GM12878 (cell line): ENCODE data around the gene CTIF. TPM values are rescaled to one million over a fixed set of nuclear protein-coding genes. Genes with fewer than 3 reads are reported as not detected.

Experiments used
- ATAC-seq: fragments of 200-7000 bp; cut with Tn5 transposase; 3 replicates; pipeline ENCODE4 v1.9.1; 2020; ENCODE audit warnings: mild to moderate bottlenecking, moderate library complexity
- BruUV-seq: library from RNA; stranded (reverse); fragments of 400-500 nt; replicated peaks from 2 replicates; lab custom pipeline; 2021; lab: Mats Ljungman, UMichigan
- CTCF ChIA-PET: fragments of 300-600 bp; sonication (Branson Sonifier 250); formaldehyde crosslinking; extraction: SDS; loops from one replicate; lab custom pipeline; 2021; ENCODE audit warnings: inconsistent platforms; lab: Yijun Ruan, JAX
- POLR2A ChIA-PET: fragments of 350-600 bp; formaldehyde crosslinking; extraction: SDS; loops from one replicate; lab custom pipeline; 2021; ENCODE audit warnings: inconsistent platforms; lab: Charles Lee
- RAD21 ChIA-PET: fragments of 300-600 bp; sonication (Branson Sonifier 250); formaldehyde crosslinking; loops from one replicate; lab custom pipeline; 2023; ENCODE audit warnings: antibody characterized with exemption; ENCODE audit not compliant: unreplicated experiment; lab: Charles Lee
- SMC1A ChIA-PET: fragments of 300-600 bp; sonication (Branson Sonifier 250); formaldehyde crosslinking; loops from one replicate; lab custom pipeline; 2023; ENCODE audit not compliant: unreplicated experiment, uncharacterized antibody; lab: Charles Lee
- DNase-seq: peaks from one replicate; pipeline ENCODE4 v3.0.0-alpha.2; 2011; ENCODE audit warnings: low read depth, low spot score
- FAIRE-seq: peaks from 3 replicates; lab custom pipeline; 2011; peaks lifted over from hg19 to GRCh38; lab: Jason Lieb, UNC
- H2AFZ ChIP-seq: 2 replicates; pipeline ENCODE4 v1.6.0; 2011; ENCODE audit warnings: low read depth, low read length, control low read depth; ENCODE audit not compliant: control insufficient read depth
- H3K27ac ChIP-seq: 2 replicates; pipeline ENCODE4 v1.5.1; 2011; ENCODE audit warnings: control low read depth; ENCODE audit not compliant: control insufficient read depth, insufficient read depth
- H3K27me3 ChIP-seq, 2 experiments: replicated peaks in 1 of 2; 2 replicates each; pipeline versions ENCODE4 v1.6.0 to v1.6.1; 2011; ENCODE audit warnings: low read length in 1 of 2; ENCODE audit not compliant: control insufficient read depth in 2 of 2, insufficient read depth in 2 of 2
- H3K36me3 ChIP-seq, 2 experiments: 2 replicates each; pipeline ENCODE4 v1.5.1; 2011; ENCODE audit warnings: low read length in 1 of 2; ENCODE audit not compliant: control insufficient read depth in 2 of 2, insufficient read depth in 2 of 2
- H3K4me1 ChIP-seq: 2 replicates; pipeline ENCODE4 v1.6.1; 2011; ENCODE audit warnings: mild to moderate bottlenecking, low read length, moderate library complexity, mixed read lengths; ENCODE audit not compliant: control insufficient read depth, insufficient read depth
- H3K4me2 ChIP-seq: 2 replicates; pipeline ENCODE4 v1.6.0; 2011; ENCODE audit warnings: control low read depth; ENCODE audit not compliant: control insufficient read depth, insufficient read depth
- H3K4me3 ChIP-seq: fragments of 200-600 bp; sonication (generic); 2 replicates; pipeline ENCODE4 v1.5.1; 2016
- H3K79me2 ChIP-seq: 2 replicates; pipeline ENCODE4 v1.6.0; 2011; ENCODE audit warnings: low read length; ENCODE audit not compliant: control insufficient read depth, insufficient read depth
- H3K9ac ChIP-seq: 2 replicates; pipeline ENCODE4 v1.8.0; 2011; ENCODE audit warnings: low read length, control low read depth, mixed read lengths; ENCODE audit not compliant: control insufficient read depth, insufficient read depth
- H3K9me3 ChIP-seq: replicated peaks from 3 replicates; pipeline ENCODE4 v1.5.1; 2011; ENCODE audit warnings: mild to moderate bottlenecking, low read length; ENCODE audit not compliant: control insufficient read depth, insufficient read depth
- H4K20me1 ChIP-seq: 2 replicates; pipeline ENCODE4 v1.6.0; 2011; ENCODE audit not compliant: control insufficient read depth, insufficient read depth
- BCL11A ChIP-seq: IDR thresholded peaks from 2 replicates; pipeline ENCODE4 v1.6.1; 2011; ENCODE audit warnings: low read depth, low read length
- DPF2 ChIP-seq: fragments of 450-650 bp; IDR thresholded peaks from 2 replicates; pipeline ENCODE4 v1.6.1; 2017; ENCODE audit warnings: mild to moderate bottlenecking
- EED ChIP-seq: sonication (generic); IDR thresholded peaks from 2 replicates; pipeline ENCODE4 v1.6.1; 2016; ENCODE audit warnings: antibody characterized with exemption, low read depth
- EGR1 ChIP-seq, 2 experiments: IDR thresholded peaks; 1 replicate in 1 of 2; 2 replicates in 1 of 2; pipeline ENCODE4 v1.6.1; 2011 to 2012; ENCODE audit warnings: low read depth in 2 of 2, low read length in 2 of 2, borderline replicate concordance in 1 of 2, mild to moderate bottlenecking in 1 of 2, moderate library complexity in 1 of 2
- FOXM1 ChIP-seq: IDR thresholded peaks from 2 replicates; pipeline ENCODE4 v1.6.1; 2012; ENCODE audit warnings: low read depth, mild to moderate bottlenecking, inconsistent platforms, low read length, moderate library complexity
- MEF2A ChIP-seq: IDR thresholded peaks from 2 replicates; pipeline ENCODE4 v1.6.1; 2011; ENCODE audit warnings: low read depth, mild to moderate bottlenecking, low read length, moderate library complexity; ENCODE audit not compliant: insufficient read depth
- MTA2 ChIP-seq: fragments of 450-650 bp; IDR thresholded peaks from 2 replicates; pipeline ENCODE4 v1.6.1; 2016; ENCODE audit warnings: low read depth, mild to moderate bottlenecking, moderate library complexity
- NR2C1 ChIP-seq: fragments of 450-650 bp; IDR thresholded peaks from 2 replicates; pipeline ENCODE4 v1.6.1; 2017; ENCODE audit warnings: antibody characterized with exemption, mild to moderate bottlenecking, moderate library complexity
- NRF1 ChIP-seq: conservative IDR thresholded peaks from 2 replicates; pipeline ENCODE4 v1.6.1; 2011; ENCODE audit warnings: mild to moderate bottlenecking, low read depth, low read length, improper control_type of control experiment
- POLR2AphosphoS5 ChIP-seq: IDR thresholded peaks from 2 replicates; pipeline ENCODE4 v1.6.1; 2011; ENCODE audit warnings: mild to moderate bottlenecking, low read length, inconsistent platforms
- RAD21 ChIP-seq: IDR thresholded peaks from 2 replicates; pipeline ENCODE4 v1.6.1; 2011; ENCODE audit warnings: mild to moderate bottlenecking, low read depth, low read length, moderate library complexity; ENCODE audit not compliant: insufficient read depth
- SP1 ChIP-seq: IDR thresholded peaks from one replicate; pipeline ENCODE4 v1.6.1; 2011; ENCODE audit warnings: low read depth, low read length
- SRF ChIP-seq, 2 experiments: IDR thresholded peaks; 2 replicates each; pipeline ENCODE4 v1.6.1; 2011; ENCODE audit warnings: low read depth in 2 of 2, low read length in 2 of 2, mild to moderate bottlenecking in 1 of 2, moderate library complexity in 1 of 2
- YBX1 ChIP-seq: fragments of 450-650 bp; IDR thresholded peaks from 2 replicates; pipeline ENCODE4 v1.6.1; 2016; ENCODE audit warnings: antibody characterized with exemption
- ZNF622 ChIP-seq: fragments of 450-650 bp; IDR thresholded peaks from 2 replicates; pipeline ENCODE4 v1.6.1; 2017; ENCODE audit warnings: mild to moderate bottlenecking, inconsistent platforms
- WGBS: methylation state at CpG from one replicate; pipeline ENCODE4 v1.1.6; 2016; ENCODE audit warnings: low lambda C conversion rate; ENCODE audit not compliant: insufficient replicate concordance, insufficient coverage; ENCODE audit errors: missing lambda C conversion rate; 5-methylcytosine and 5-hydroxymethylcytosine counted together
- in situ Hi-C: fragments of 300-500 bp; cut with MboI; formaldehyde crosslinking; loops from 9 replicates; pipeline ENCODE4 v1.14.3; 2018; ENCODE audit warnings: mixed read lengths
- intact Hi-C: fragments of 100-400 bp; cut with micrococcal nuclease; formaldehyde crosslinking; loops from one replicate; pipeline ENCODE4 v1.14.2; 2022; ENCODE audit not compliant: unreplicated experiment
- polyA plus RNA-seq, 11 experiments: library from polyadenylated mRNA; depleted of rRNA in 4 of 11; unstranded in 6 of 11; stranded (reverse) in 5 of 11; fragments of >200 nt; fragmentation: Nextera tagmentation in 4 of 11; fragmentation: Illumina TruSeq in 1 of 11; extraction: Ambion mirVana in 4 of 11; extraction: Trizol in 1 of 11; gene quantifications; 1 replicate in 1 of 11; 2 replicates in 10 of 11; pipeline versions ENCODE4 v1.2.1 to v1.2.3, GENCODE V29; 2011 to 2016; ENCODE audit warnings: inconsistent platforms in 2 of 11, missing spikeins in 2 of 11, low read depth in 1 of 11
- total RNA-seq, 4 experiments: library from RNA; depleted of rRNA in 3 of 4; stranded (reverse); fragments of >200 nt in 3 of 4; fragmentation: Illumina TruSeq in 1 of 4; extraction: Trizol in 1 of 4; gene quantifications; 2 replicates each; pipeline versions ENCODE4 v1.2.1 to v1.2.3, GENCODE V29; 2013 to 2021
- TF ChIP-seq, protein P1 (sequence below): fragments of 450-650 bp; IDR thresholded peaks from 2 replicates; pipeline ENCODE4 v1.6.1; 2017; ENCODE audit warnings: mild to moderate bottlenecking, moderate library complexity
- TF ChIP-seq, protein P2 (sequence below): fragments of 450-650 bp; IDR thresholded peaks from 2 replicates; pipeline ENCODE4 v1.6.1; 2017; ENCODE audit warnings: mild to moderate bottlenecking, moderate library complexity

CTIF gene
- total and polyA plus RNA-seq, 10 of the 15 experiments (the other 5 are each of a cell fraction or from before 2014, with no cell fraction given): 0.06 to 11.6 (median 2.5) TPM

DNA sequence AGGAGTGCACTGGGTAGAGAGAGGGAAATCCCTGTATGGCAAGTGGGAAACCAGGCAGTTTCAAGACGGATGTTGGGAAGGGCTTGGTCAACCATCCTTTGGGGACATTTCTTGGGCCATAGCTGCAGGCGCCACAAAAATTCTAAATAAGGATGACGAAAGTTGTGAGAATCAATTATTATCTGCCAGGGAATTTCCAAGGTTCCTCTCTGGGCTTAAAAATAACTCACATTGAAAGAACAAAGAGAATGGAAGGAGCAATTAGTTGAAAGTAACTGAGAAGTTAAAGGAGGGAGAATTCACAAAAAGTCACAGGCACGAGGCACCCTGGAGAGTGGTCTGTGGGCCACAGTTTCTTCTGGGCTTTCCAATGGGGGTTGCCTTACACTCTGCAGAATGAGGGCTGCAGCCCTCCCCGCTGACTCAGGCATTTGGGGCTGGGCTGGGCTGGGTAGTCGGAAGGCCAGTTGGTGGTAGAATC is 216.2 kb downstream of the CTIF start:
- peak; percentile 95 for ATAC-seq
- ChIA-PET SMC1A (interaction anchor here (0.7 to 2.3 kb wide), 11 partner anchors 19 to 421 kb away, joined by 3 to 7 read pairs (median 4); no protein-coding TSS in a partner anchor), RAD21 (interaction anchor here (1.0 to 1.6 kb wide), 8 partner anchors 17 to 112 kb away, joined by 3 to 16 read pairs (median 4); no protein-coding TSS in a partner anchor), POLR2A (interaction anchor here (0.6 to 1.5 kb wide), 5 partner anchors 23 to 39 kb away, joined by 3 to 7 read pairs (median 3); no protein-coding TSS in a partner anchor), CTCF (interaction anchor here (1.2 to 2.3 kb wide), 6 partner anchors 22 to 413 kb away, joined by 3 to 9 read pairs (median 3); no protein-coding TSS in a partner anchor)
- DNase-seq: peak; percentile 84
- H3K27ac ChIP-seq: peak overlapping the region; percentile 87
- peaks cover 38% of the 10 kb centered on the region for H3K4me1 ChIP-seq
- H2AFZ ChIP-seq: no peak overlapping the region; the same call in 1 of the 2 replicates
- no peak overlapping the region for H3K4me3 ChIP-seq
- no peaks in the 10 kb centered on the region for H3K79me2 ChIP-seq
- 6% methylated on average over 6 of the region's 6 CpGs for WGBS
- no peaks in the 10 kb centered on the region for H3K36me3 ChIP-seq
- no peaks in the 10 kb centered on the region for H4K20me1 ChIP-seq
- H3K4me2 ChIP-seq: peak overlapping the region; percentile 39
- H3K9me3 ChIP-seq: no peaks in the 10 kb centered on the region; the same call in 2 of the 3 replicates
- peak overlapping the region; percentile 61 for H3K9ac ChIP-seq
- intact Hi-C loops (loop anchor here (2.0 kb wide), 2 partner anchors 30 kb away; no protein-coding TSS in a partner anchor), in situ Hi-C loops (no loop called here)
- no peaks in the 10 kb centered on the region for H3K27me3 ChIP-seq
- FAIRE-seq: no peak
- no TSS peak for BruUV-seq
- TF ChIP-seq, protein P1, sequence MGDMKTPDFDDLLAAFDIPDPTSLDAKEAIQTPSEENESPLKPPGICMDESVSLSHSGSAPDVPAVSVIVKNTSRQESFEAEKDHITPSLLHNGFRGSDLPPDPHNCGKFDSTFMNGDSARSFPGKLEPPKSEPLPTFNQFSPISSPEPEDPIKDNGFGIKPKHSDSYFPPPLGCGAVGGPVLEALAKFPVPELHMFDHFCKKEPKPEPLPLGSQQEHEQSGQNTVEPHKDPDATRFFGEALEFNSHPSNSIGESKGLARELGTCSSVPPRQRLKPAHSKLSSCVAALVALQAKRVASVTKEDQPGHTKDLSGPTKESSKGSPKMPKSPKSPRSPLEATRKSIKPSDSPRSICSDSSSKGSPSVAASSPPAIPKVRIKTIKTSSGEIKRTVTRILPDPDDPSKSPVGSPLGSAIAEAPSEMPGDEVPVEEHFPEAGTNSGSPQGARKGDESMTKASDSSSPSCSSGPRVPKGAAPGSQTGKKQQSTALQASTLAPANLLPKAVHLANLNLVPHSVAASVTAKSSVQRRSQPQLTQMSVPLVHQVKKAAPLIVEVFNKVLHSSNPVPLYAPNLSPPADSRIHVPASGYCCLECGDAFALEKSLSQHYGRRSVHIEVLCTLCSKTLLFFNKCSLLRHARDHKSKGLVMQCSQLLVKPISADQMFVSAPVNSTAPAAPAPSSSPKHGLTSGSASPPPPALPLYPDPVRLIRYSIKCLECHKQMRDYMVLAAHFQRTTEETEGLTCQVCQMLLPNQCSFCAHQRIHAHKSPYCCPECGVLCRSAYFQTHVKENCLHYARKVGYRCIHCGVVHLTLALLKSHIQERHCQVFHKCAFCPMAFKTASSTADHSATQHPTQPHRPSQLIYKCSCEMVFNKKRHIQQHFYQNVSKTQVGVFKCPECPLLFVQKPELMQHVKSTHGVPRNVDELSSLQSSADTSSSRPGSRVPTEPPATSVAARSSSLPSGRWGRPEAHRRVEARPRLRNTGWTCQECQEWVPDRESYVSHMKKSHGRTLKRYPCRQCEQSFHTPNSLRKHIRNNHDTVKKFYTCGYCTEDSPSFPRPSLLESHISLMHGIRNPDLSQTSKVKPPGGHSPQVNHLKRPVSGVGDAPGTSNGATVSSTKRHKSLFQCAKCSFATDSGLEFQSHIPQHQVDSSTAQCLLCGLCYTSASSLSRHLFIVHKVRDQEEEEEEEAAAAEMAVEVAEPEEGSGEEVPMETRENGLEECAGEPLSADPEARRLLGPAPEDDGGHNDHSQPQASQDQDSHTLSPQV: peak; percentile 43; the same call in 1 of the 2 replicates
- TF ChIP-seq EED: peak; percentile 95
- no peak for TF ChIP-seq ZNF622
- peak; percentile 94 for TF ChIP-seq MEF2A
- no peak for TF ChIP-seq NRF1
- peak in 1 of 2 experiments; percentile 50; a peak in 1 of 4 replicates for TF ChIP-seq SRF (IDR thresholded peaks at IDR 0.05; ENCODE audit: low read depth in 2 of 2, low read length in 2 of 2)
- peak; percentile 97 for TF ChIP-seq MTA2
- TF ChIP-seq, protein P2, sequence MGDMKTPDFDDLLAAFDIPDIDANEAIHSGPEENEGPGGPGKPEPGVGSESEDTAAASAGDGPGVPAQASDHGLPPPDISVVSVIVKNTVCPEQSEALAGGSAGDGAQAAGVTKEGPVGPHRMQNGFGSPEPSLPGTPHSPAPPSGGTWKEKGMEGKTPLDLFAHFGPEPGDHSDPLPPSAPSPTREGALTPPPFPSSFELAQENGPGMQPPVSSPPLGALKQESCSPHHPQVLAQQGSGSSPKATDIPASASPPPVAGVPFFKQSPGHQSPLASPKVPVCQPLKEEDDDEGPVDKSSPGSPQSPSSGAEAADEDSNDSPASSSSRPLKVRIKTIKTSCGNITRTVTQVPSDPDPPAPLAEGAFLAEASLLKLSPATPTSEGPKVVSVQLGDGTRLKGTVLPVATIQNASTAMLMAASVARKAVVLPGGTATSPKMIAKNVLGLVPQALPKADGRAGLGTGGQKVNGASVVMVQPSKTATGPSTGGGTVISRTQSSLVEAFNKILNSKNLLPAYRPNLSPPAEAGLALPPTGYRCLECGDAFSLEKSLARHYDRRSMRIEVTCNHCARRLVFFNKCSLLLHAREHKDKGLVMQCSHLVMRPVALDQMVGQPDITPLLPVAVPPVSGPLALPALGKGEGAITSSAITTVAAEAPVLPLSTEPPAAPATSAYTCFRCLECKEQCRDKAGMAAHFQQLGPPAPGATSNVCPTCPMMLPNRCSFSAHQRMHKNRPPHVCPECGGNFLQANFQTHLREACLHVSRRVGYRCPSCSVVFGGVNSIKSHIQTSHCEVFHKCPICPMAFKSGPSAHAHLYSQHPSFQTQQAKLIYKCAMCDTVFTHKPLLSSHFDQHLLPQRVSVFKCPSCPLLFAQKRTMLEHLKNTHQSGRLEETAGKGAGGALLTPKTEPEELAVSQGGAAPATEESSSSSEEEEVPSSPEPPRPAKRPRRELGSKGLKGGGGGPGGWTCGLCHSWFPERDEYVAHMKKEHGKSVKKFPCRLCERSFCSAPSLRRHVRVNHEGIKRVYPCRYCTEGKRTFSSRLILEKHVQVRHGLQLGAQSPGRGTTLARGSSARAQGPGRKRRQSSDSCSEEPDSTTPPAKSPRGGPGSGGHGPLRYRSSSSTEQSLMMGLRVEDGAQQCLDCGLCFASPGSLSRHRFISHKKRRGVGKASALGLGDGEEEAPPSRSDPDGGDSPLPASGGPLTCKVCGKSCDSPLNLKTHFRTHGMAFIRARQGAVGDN: peak; percentile 63
- peak; percentile 13 for TF ChIP-seq SP1
- peak; percentile 96 for TF ChIP-seq FOXM1
- peak; percentile 79 for TF ChIP-seq BCL11A
- TF ChIP-seq POLR2AphosphoS5: no peak
- 0 out of 2 replicates have a peak, but pooled peaks have one; percentile 14 for TF ChIP-seq DPF2
- TF ChIP-seq YBX1: no peak
- TF ChIP-seq NR2C1: no peak
- peak in 1 of 2 experiments; percentile 30; a peak in 1 of 3 replicates for TF ChIP-seq EGR1 (IDR thresholded peaks at IDR 0.05; ENCODE audit: borderline replicate concordance in 1 of 2, low read depth in 2 of 2, low read length in 2 of 2)
- TF ChIP-seq RAD21: 0 out of 2 replicates have a peak, but pooled peaks have one; percentile 6
